Smooth muscle cell (in vitro differentiated cells): ENCODE data around the gene FAM131A. TPM values are rescaled to one million over a fixed set of nuclear protein-coding genes. Genes with fewer than 3 reads are reported as not detected.

Experiments
- DNase-seq: peaks from one replicate; lab custom pipeline; 2025; ENCODE audit not compliant: unreplicated experiment; lab: John Stamatoyannopoulos, UW
- H2AFZ ChIP-seq: fragments of 200-600 bp; sonication (generic); 2 replicates; pipeline ENCODE4 v1.6.0; 2016; ENCODE audit warnings: antibody characterized with exemption, low read depth, mild to moderate bottlenecking
- H3F3A ChIP-seq: fragments of 200-600 bp; sonication (generic); 2 replicates; pipeline ENCODE4 v1.6.0; 2017; ENCODE audit warnings: antibody characterized with exemption, low read depth
- H3K27ac ChIP-seq: fragments of 200-600 bp; sonication (generic); 2 replicates; pipeline ENCODE4 v1.5.1; 2016; ENCODE audit warnings: low read depth, mild to moderate bottlenecking
- H3K27me3 ChIP-seq: fragments of 200-600 bp; sonication (generic); 2 replicates; pipeline ENCODE4 v1.6.1; 2016; ENCODE audit warnings: low read depth, mild to moderate bottlenecking
- H3K36me3 ChIP-seq: fragments of 200-600 bp; sonication (generic); 2 replicates; pipeline ENCODE4 v1.5.1; 2016; ENCODE audit warnings: low read depth
- H3K4me1 ChIP-seq: fragments of 200-600 bp; sonication (generic); 2 replicates; pipeline ENCODE4 v1.5.1; 2016; ENCODE audit warnings: low read depth
- H3K4me2 ChIP-seq: fragments of 200-600 bp; sonication (generic); 2 replicates; pipeline ENCODE4 v1.6.0; 2016; ENCODE audit warnings: mild to moderate bottlenecking
- H3K4me3 ChIP-seq: fragments of 200-600 bp; sonication (generic); 2 replicates; pipeline ENCODE4 v1.5.1; 2016; ENCODE audit warnings: mild to moderate bottlenecking
- H3K79me2 ChIP-seq: fragments of 200-600 bp; sonication (generic); 2 replicates; pipeline ENCODE4 v1.6.0; 2016; ENCODE audit warnings: low read depth, mild to moderate bottlenecking
- H3K9ac ChIP-seq: fragments of 200-600 bp; sonication (generic); 2 replicates; pipeline ENCODE4 v1.6.0; 2016; ENCODE audit warnings: low read depth
- H3K9me3 ChIP-seq: fragments of 200-600 bp; sonication (generic); replicated peaks from 2 replicates; pipeline ENCODE4 v1.5.1; 2016; ENCODE audit warnings: low read depth
- H4K20me1 ChIP-seq: fragments of 200-600 bp; sonication (generic); 2 replicates; pipeline ENCODE4 v1.6.0; 2016; ENCODE audit warnings: low read depth
- CTCF ChIP-seq: fragments of 200-600 bp; sonication (generic); IDR thresholded peaks from 2 replicates; pipeline ENCODE4 v1.5.1; 2017; ENCODE audit warnings: borderline replicate concordance, mild to moderate bottlenecking, antibody characterized with exemption; ENCODE audit not compliant: insufficient read depth, poor library complexity, severe bottlenecking
- WGBS: methylation state at CpG from one replicate; pipeline ENCODE4 v1.1.7; 2016; ENCODE audit warnings: low lambda C conversion rate; 5-methylcytosine and 5-hydroxymethylcytosine counted together
- polyA plus RNA-seq: library from polyadenylated mRNA; unstranded; fragments of >200 nt; fragmentation: Nextera tagmentation; extraction: Ambion mirVana; gene quantifications from 2 replicates; pipeline ENCODE4 v1.2.1, GENCODE V29; 2016
- total RNA-seq: library from RNA; depleted of rRNA; stranded (reverse); fragments of >200 nt; gene quantifications from 2 replicates; pipeline ENCODE4 v1.2.3, GENCODE V29; 2014

FAM131A gene
- total RNA-seq (13.6 and 20.2 TPM in 2 replicates), polyA plus RNA-seq (15.3 and 15.8 TPM in 2 replicates)

GRCh38 chr3:184337399-184337714 is at the start of gene FAM131A:
TSS of gene FAM131A (plus strand) at chr3:184337600. CDS start at chr3:184337631, 31 bp downstream.
- DNase-seq, result no peak
- H3K27me3 ChIP-seq, result no peaks in the 10 kb centered on the region
- no peak within 1 kb of the TSS for H2AFZ ChIP-seq
- 85% methylated on average over 6 of the region's 6 CpGs for WGBS
- H3K4me1 ChIP-seq, result peaks cover 19% of the 10 kb centered on the region
- H3K36me3 ChIP-seq, result no peaks in the 10 kb centered on the region
- H3F3A ChIP-seq, result peaks cover 19% of the 10 kb centered on the region
- peak within 1 kb of the TSS; percentile 100 for H3K27ac ChIP-seq
- no peaks in the 10 kb centered on the region for H3K9me3 ChIP-seq
- H4K20me1 ChIP-seq, result peaks cover 78% of the 10 kb centered on the region
- H3K4me2 ChIP-seq, result peak within 1 kb of the TSS; percentile 95
- H3K79me2 ChIP-seq, result peaks cover 15% of the 10 kb centered on the region
- TF ChIP-seq CTCF, result no peak
- peak within 1 kb of the TSS; percentile 97 for H3K9ac ChIP-seq
- H3K4me3 ChIP-seq, result peak within 1 kb of the TSS; percentile 88

- WGBS, result 26% methylated on average over 10 of the region's 10 CpGs
- Histone ChIP-seq H3K9ac (no peak overlapping the region), H3K4me3 (no peak overlapping the region), H3K27ac (no peak overlapping the region), H4K20me1 (no peaks in the 10 kb centered on the region), H3K4me2 (no peak overlapping the region), H3K79me2 (no peaks in the 10 kb centered on the region), H3F3A (no peaks in the 10 kb centered on the region), H3K36me3 (no peaks in the 10 kb centered on the region), H2AFZ (no peak overlapping the region), H3K9me3 (no peaks in the 10 kb centered on the region), H3K4me1 (no peaks in the 10 kb centered on the region), H3K27me3 (peaks cover 11% of the 10 kb centered on the region)
- no peak for DNase-seq
- peak; percentile 47 for TF ChIP-seq CTCF
These were observed 47.9 kb upstream of the FAM131A start for GRCh38 chr3:184289426-184289938.

GRCh38 chr3:184290331-184290730 is 47.1 kb upstream of the FAM131A start:
- Histone ChIP-seq H3K27me3 (peaks cover 11% of the 10 kb centered on the region), H3K4me1 (no peaks in the 10 kb centered on the region), H3K4me3 (no peak overlapping the region), H3K9me3 (no peaks in the 10 kb centered on the region), H3F3A (no peaks in the 10 kb centered on the region), H3K27ac (no peak overlapping the region), H3K9ac (no peak overlapping the region), H3K4me2 (no peak overlapping the region), H2AFZ (no peak overlapping the region), H3K36me3 (no peaks in the 10 kb centered on the region), H4K20me1 (no peaks in the 10 kb centered on the region), H3K79me2 (no peaks in the 10 kb centered on the region)
- WGBS, result 89% methylated on average over 10 of the region's 10 CpGs
- no peak for DNase-seq
- TF ChIP-seq CTCF, result no peak

- no peak overlapping the region for H2AFZ ChIP-seq
- H3K4me3 ChIP-seq, result no peak overlapping the region
- no peaks in the 10 kb centered on the region for H3K9me3 ChIP-seq
- H3K36me3 ChIP-seq, result no peaks in the 10 kb centered on the region
- no peaks in the 10 kb centered on the region for H3K4me1 ChIP-seq
- peaks cover 11% of the 10 kb centered on the region for H3K27me3 ChIP-seq
- no peak for DNase-seq
- H4K20me1 ChIP-seq, result no peaks in the 10 kb centered on the region
- H3K4me2 ChIP-seq, result no peak overlapping the region
- TF ChIP-seq CTCF, result no peak
- 90% methylated on average over 22 of the region's 22 CpGs for WGBS
- H3K79me2 ChIP-seq, result no peaks in the 10 kb centered on the region
- H3F3A ChIP-seq, result no peaks in the 10 kb centered on the region
- no peak overlapping the region for H3K27ac ChIP-seq
- no peak overlapping the region for H3K9ac ChIP-seq
These were observed 46.2 kb upstream of the FAM131A start for GRCh38 chr3:184291044-184291737.
